HepG2 (cell line): ENCODE results near the gene PIAS3. TPM values are rescaled to one million over a fixed set of nuclear protein-coding genes. Genes with fewer than 3 reads are reported as not detected.

Experiments
- HHEX ChIP-seq: IDR thresholded peaks from 2 replicates; pipeline ENCODE4 v1.6.1; 2016; ENCODE audit warnings: control low read depth
- IKZF5 ChIP-seq: IDR thresholded peaks from 2 replicates; pipeline ENCODE4 v1.6.1; 2018; ENCODE audit warnings: missing genetic modification reagents, mild to moderate bottlenecking, missing compliant biosample characterization
- LRRFIP1 ChIP-seq: sonication (generic); formaldehyde crosslinking; conservative IDR thresholded peaks from 2 replicates; pipeline ENCODE4 v1.4.0; 2020; ENCODE audit warnings: missing genetic modification reagents
- REPIN1 ChIP-seq: sonication (generic); formaldehyde crosslinking; IDR thresholded peaks from 2 replicates; pipeline ENCODE4 v1.8.0; 2022; ENCODE audit warnings: missing genetic modification reagents, low read depth, mild to moderate bottlenecking, borderline replicate concordance
- SKIL ChIP-seq: sonication (generic); formaldehyde crosslinking; IDR thresholded peaks from 2 replicates; pipeline ENCODE4 v1.8.0; 2022; ENCODE audit warnings: missing genetic modification reagents, mild to moderate bottlenecking, moderate library complexity, borderline replicate concordance
- SMAD9 ChIP-seq: sonication (generic); formaldehyde crosslinking; IDR thresholded peaks from 2 replicates; pipeline ENCODE4 v1.5.1; 2020; ENCODE audit warnings: mild to moderate bottlenecking, missing genetic modification reagents
- SOX6 ChIP-seq, 2 experiments: fragments of 450-650 bp in 1 of 2; sonication (generic) in 1 of 2; formaldehyde crosslinking in 1 of 2; IDR thresholded peaks; 2 replicates each; pipeline versions ENCODE4 v1.4.0 to v1.6.1; 2017 to 2020; ENCODE audit warnings: antibody characterized with exemption in 1 of 2, mild to moderate bottlenecking in 1 of 2, missing genetic modification reagents in 1 of 2
- THYN1 ChIP-seq: sonication (generic); formaldehyde crosslinking; IDR thresholded peaks from 2 replicates; pipeline ENCODE4 v1.8.1; 2023; ENCODE audit warnings: low read depth, mild to moderate bottlenecking, moderate library complexity, missing genetic modification reagents, borderline replicate concordance
- YY1 ChIP-seq: IDR thresholded peaks from 2 replicates; pipeline ENCODE4 v1.6.1; 2011; ENCODE audit warnings: low read length, low read depth, moderate library complexity, mild to moderate bottlenecking; ENCODE audit not compliant: insufficient read depth, insufficient replicate concordance
- ZBTB26 ChIP-seq: IDR thresholded peaks from 2 replicates; pipeline ENCODE4 v1.6.1; 2016; ENCODE audit warnings: missing compliant biosample characterization, missing genetic modification reagents, borderline replicate concordance
- ZNF3 ChIP-seq: IDR thresholded peaks from 2 replicates; pipeline ENCODE4 v1.7.0; 2017; ENCODE audit warnings: inconsistent platforms
- ZNF746 ChIP-seq: sonication (generic); formaldehyde crosslinking; IDR thresholded peaks from 2 replicates; pipeline ENCODE4 v1.8.0; 2022; ENCODE audit warnings: mild to moderate bottlenecking, missing genetic modification reagents
- ZNF75D ChIP-seq: sonication (generic); formaldehyde crosslinking; IDR thresholded peaks from 2 replicates; pipeline ENCODE4 v1.8.1; 2023; ENCODE audit warnings: missing genetic modification reagents, mild to moderate bottlenecking, borderline replicate concordance
- ZNF777 ChIP-seq: sonication (generic); formaldehyde crosslinking; IDR thresholded peaks from 2 replicates; pipeline ENCODE4 v1.4.0; 2020; ENCODE audit warnings: missing genetic modification reagents
- ZSCAN22 ChIP-seq: sonication (generic); formaldehyde crosslinking; IDR thresholded peaks from 2 replicates; pipeline ENCODE4 v1.4.0; 2020; ENCODE audit warnings: mild to moderate bottlenecking, missing genetic modification reagents
- polyA plus RNA-seq, 8 experiments: library from polyadenylated mRNA; depleted of rRNA in 3 of 8; stranded (reverse) in 7 of 8; unstranded in 1 of 8; fragments of >200 nt; fragmentation: Illumina TruSeq in 4 of 8; extraction: Trizol in 4 of 8; gene quantifications; 2 replicates each; pipeline versions ENCODE4 v1.2.1 to v1.2.3, GENCODE V29; 2011 to 2016; ENCODE audit warnings: low read depth in 4 of 8, missing spikeins in 1 of 8, mixed read lengths in 1 of 8; ENCODE audit not compliant: insufficient read depth in 1 of 8
- total RNA-seq, 5 experiments: library from RNA; depleted of rRNA; stranded (reverse); fragments of >200 nt; fragmentation: Illumina TruSeq; extraction: Trizol; gene quantifications; 2 replicates each; pipeline ENCODE4 v1.2.3, GENCODE V29; 2016; ENCODE audit warnings: low read depth in 1 of 5

PIAS3 gene
- total and polyA plus RNA-seq, 2 of the 13 experiments (the other 11 are each of a cell fraction or from before 2014, with no cell fraction given): 3.7 to 8.0 TPM

- TF ChIP-seq SKIL (CRISPR knock-in tag) (peak; percentile 41; the same call in 1 of the 2 replicates), THYN1 (no peak), SMAD9 (CRISPR knock-in tag) (no peak), ZSCAN22 (CRISPR knock-in tag) (no peak), YY1 (peak; percentile 90), ZNF746 (no peak; the same call in 1 of the 2 replicates), ZBTB26 (CRISPR knock-in tag) (no peak; the same call in 1 of the 2 replicates), ZNF777 (CRISPR knock-in tag) (peak; percentile 42), ZNF3 (no peak), HHEX (CRISPR knock-in tag) (no peak), ZNF75D (CRISPR knock-in tag) (no peak), LRRFIP1 (CRISPR knock-in tag) (no peak), REPIN1 (CRISPR knock-in tag) (peak; percentile 71), SOX6 (IDR thresholded peaks at IDR 0.05) (no peak), SOX6 (CRISPR knock-in tag; IDR thresholded peaks at IDR 0.05) (peak; percentile 56), IKZF5 (peak; percentile 82)
Measured at GRCh38 chr1:145823565-145824498, 35.0 kb downstream of the PIAS3 start, which contains the start of the genes POLR3C and RNF115 (continued).
